ENCODE measurements around the gene ZNRF3.

DNA sequence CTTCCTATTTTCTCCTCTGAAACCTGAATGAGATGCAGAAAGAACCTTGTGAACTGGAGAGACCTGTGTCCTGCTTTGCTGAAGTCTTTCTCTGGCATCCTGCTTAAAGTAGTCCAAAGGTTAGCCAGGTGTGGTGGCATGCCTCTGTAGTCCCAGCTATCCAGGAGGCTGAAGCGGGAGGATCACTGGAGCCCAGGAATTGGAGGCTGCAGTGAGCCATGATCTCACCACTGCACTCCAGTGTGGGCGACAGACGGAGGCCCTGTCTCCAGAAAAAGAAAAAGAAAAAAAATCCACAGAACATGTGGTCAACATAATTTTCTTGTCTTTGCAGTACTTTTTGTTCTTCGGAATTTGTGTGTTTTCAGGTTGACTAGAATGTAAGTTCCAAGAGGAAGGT lies 187.1 kb downstream of the ZNRF3 start:
- TF ChIP-seq ZFP3 (CRISPR knock-in tag; IDR thresholded peaks at IDR 0.05) (no peak), ZC3H10 (CRISPR knock-in tag; IDR thresholded peaks at IDR 0.05) (no peak), ZNF8 (CRISPR knock-in tag; IDR thresholded peaks at IDR 0.05) (no peak), ESRRG (CRISPR knock-in tag; IDR thresholded peaks at IDR 0.05) (no peak), ZNF70 (CRISPR knock-in tag; IDR thresholded peaks at IDR 0.05) (no peak), CSDC2 (CRISPR knock-in tag; IDR thresholded peaks at IDR 0.05) (no peak), BACH2 (CRISPR knock-in tag; IDR thresholded peaks at IDR 0.05; ENCODE audit: borderline replicate concordance) (no peak), ARNTL (CRISPR knock-in tag; IDR thresholded peaks at IDR 0.05; ENCODE audit: borderline replicate concordance, low read depth) (no peak), ZNF565 (CRISPR knock-in tag; conservative IDR thresholded peaks at IDR 0.05; ENCODE audit: low read depth) (no peak), PPARA (CRISPR knock-in tag; IDR thresholded peaks at IDR 0.05; ENCODE audit: borderline replicate concordance) (no peak)
- TF ChIP-seq, protein P1, sequence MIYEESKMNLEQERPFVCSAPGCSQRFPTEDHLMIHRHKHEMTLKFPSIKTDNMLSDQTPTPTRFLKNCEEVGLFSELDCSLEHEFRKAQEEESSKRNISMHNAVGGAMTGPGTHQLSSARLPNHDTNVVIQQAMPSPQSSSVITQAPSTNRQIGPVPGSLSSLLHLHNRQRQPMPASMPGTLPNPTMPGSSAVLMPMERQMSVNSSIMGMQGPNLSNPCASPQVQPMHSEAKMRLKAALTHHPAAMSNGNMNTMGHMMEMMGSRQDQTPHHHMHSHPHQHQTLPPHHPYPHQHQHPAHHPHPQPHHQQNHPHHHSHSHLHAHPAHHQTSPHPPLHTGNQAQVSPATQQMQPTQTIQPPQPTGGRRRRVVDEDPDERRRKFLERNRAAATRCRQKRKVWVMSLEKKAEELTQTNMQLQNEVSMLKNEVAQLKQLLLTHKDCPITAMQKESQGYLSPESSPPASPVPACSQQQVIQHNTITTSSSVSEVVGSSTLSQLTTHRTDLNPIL (CRISPR knock-in tag; IDR thresholded peaks at IDR 0.05; ENCODE audit: low read depth), result no peak
- TF ChIP-seq, protein P2, sequence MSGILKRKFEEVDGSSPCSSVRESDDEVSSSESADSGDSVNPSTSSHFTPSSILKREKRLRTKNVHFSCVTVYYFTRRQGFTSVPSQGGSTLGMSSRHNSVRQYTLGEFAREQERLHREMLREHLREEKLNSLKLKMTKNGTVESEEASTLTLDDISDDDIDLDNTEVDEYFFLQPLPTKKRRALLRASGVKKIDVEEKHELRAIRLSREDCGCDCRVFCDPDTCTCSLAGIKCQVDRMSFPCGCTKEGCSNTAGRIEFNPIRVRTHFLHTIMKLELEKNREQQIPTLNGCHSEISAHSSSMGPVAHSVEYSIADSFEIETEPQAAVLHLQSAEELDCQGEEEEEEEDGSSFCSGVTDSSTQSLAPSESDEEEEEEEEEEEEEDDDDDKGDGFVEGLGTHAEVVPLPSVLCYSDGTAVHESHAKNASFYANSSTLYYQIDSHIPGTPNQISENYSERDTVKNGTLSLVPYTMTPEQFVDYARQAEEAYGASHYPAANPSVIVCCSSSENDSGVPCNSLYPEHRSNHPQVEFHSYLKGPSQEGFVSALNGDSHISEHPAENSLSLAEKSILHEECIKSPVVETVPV (CRISPR knock-in tag; IDR thresholded peaks at IDR 0.05), result no peak
- TF ChIP-seq, protein P3, sequence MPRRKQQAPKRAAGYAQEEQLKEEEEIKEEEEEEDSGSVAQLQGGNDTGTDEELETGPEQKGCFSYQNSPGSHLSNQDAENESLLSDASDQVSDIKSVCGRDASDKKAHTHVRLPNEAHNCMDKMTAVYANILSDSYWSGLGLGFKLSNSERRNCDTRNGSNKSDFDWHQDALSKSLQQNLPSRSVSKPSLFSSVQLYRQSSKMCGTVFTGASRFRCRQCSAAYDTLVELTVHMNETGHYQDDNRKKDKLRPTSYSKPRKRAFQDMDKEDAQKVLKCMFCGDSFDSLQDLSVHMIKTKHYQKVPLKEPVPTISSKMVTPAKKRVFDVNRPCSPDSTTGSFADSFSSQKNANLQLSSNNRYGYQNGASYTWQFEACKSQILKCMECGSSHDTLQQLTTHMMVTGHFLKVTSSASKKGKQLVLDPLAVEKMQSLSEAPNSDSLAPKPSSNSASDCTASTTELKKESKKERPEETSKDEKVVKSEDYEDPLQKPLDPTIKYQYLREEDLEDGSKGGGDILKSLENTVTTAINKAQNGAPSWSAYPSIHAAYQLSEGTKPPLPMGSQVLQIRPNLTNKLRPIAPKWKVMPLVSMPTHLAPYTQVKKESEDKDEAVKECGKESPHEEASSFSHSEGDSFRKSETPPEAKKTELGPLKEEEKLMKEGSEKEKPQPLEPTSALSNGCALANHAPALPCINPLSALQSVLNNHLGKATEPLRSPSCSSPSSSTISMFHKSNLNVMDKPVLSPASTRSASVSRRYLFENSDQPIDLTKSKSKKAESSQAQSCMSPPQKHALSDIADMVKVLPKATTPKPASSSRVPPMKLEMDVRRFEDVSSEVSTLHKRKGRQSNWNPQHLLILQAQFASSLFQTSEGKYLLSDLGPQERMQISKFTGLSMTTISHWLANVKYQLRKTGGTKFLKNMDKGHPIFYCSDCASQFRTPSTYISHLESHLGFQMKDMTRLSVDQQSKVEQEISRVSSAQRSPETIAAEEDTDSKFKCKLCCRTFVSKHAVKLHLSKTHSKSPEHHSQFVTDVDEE (CRISPR knock-in tag; IDR thresholded peaks at IDR 0.05), result no peak
- TF ChIP-seq, protein P4, sequence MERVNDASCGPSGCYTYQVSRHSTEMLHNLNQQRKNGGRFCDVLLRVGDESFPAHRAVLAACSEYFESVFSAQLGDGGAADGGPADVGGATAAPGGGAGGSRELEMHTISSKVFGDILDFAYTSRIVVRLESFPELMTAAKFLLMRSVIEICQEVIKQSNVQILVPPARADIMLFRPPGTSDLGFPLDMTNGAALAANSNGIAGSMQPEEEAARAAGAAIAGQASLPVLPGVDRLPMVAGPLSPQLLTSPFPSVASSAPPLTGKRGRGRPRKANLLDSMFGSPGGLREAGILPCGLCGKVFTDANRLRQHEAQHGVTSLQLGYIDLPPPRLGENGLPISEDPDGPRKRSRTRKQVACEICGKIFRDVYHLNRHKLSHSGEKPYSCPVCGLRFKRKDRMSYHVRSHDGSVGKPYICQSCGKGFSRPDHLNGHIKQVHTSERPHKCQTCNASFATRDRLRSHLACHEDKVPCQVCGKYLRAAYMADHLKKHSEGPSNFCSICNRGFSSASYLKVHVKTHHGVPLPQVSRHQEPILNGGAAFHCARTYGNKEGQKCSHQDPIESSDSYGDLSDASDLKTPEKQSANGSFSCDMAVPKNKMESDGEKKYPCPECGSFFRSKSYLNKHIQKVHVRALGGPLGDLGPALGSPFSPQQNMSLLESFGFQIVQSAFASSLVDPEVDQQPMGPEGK (CRISPR knock-in tag; IDR thresholded peaks at IDR 0.05; ENCODE audit: borderline replicate concordance), result no peak

Data from SK-N-SH treated with all-trans-retinoic acid at 6 μM for 48 hours (cell line).